K562 (cell line): ENCODE results near the gene OLR1. TPM values are rescaled to one million over a fixed set of nuclear protein-coding genes. Genes with fewer than 3 reads are reported as not detected.

Experiments
- ATAC-seq: fragments of 200-7000 bp; cut with Tn5 transposase; 3 replicates; pipeline ENCODE4 v1.9.1; 2020; ENCODE audit warnings: moderate library complexity
- BruUV-seq: library from RNA; stranded (reverse); fragments of 400-500 nt; replicated peaks from 2 replicates; lab custom pipeline; 2021; lab: Mats Ljungman, UMichigan
- CTCF ChIA-PET: fragments of 300-600 bp; formaldehyde crosslinking; extraction: SDS; loops from one replicate; lab custom pipeline; 2021; ENCODE audit warnings: low intra/inter-chr PET ratio; lab: Yijun Ruan, JAX
- POLR2A ChIA-PET: fragments of 300-600, 350-650 bp; sonication (Branson Sonifier 250); formaldehyde crosslinking; extraction: SDS; loops from one replicate; lab custom pipeline; 2021; ENCODE audit warnings: antibody characterized with exemption, inconsistent platforms; lab: Yijun Ruan, JAX
- DNase-seq, 4 experiments: peaks; one replicate each; pipeline versions ENCODE4 v3.0.0 to v3.0.0-alpha.2; 2011 to 2018; ENCODE audit warnings: low spot score in 3 of 4, mixed read lengths in 3 of 4; ENCODE audit errors: extremely low read depth in 1 of 4
- FAIRE-seq: peaks from 2 replicates; lab custom pipeline; 2011; peaks lifted over from hg19 to GRCh38; lab: Jason Lieb, UNC
- H2AFZ ChIP-seq: 2 replicates; pipeline ENCODE4 v1.6.0; 2011; ENCODE audit warnings: low read depth, low read length, control low read depth, inconsistent platforms
- H3K27ac ChIP-seq: fragments of 200-600 bp; 3 replicates; pipeline ENCODE4 v1.8.0; 2011; ENCODE audit warnings: low read depth, mild to moderate bottlenecking, control low read depth, inconsistent platforms, low read length, moderate library complexity, mixed read lengths; ENCODE audit errors: extremely low read depth
- H3K27me3 ChIP-seq, 2 experiments: fragments of 300-600 bp in 1 of 2; 2 replicates in 1 of 2; 3 replicates in 1 of 2; pipeline versions ENCODE4 v1.6.0 to v1.8.0; 2011; ENCODE audit warnings: inconsistent platforms in 2 of 2, low read length in 2 of 2, mild to moderate bottlenecking in 1 of 2, mixed read lengths in 1 of 2, moderate library complexity in 1 of 2; ENCODE audit not compliant: control insufficient read depth in 2 of 2, insufficient read depth in 2 of 2
- H3K36me3 ChIP-seq: fragments of 300-600 bp; 3 replicates; pipeline ENCODE4 v1.8.0; 2011; ENCODE audit warnings: mild to moderate bottlenecking, low read length, inconsistent platforms; ENCODE audit not compliant: control insufficient read depth, insufficient read depth
- H3K4me1 ChIP-seq, 2 experiments: fragments of 200-600 bp in 1 of 2; replicated peaks in 1 of 2; 2 replicates in 1 of 2; 3 replicates in 1 of 2; pipeline versions ENCODE4 v1.5.1 to v1.8.0; 2011; ENCODE audit warnings: inconsistent platforms in 2 of 2, low read length in 2 of 2, mild to moderate bottlenecking in 1 of 2, mixed read lengths in 1 of 2, moderate library complexity in 1 of 2; ENCODE audit not compliant: control insufficient read depth in 2 of 2, insufficient read depth in 2 of 2
- H3K4me2 ChIP-seq: 2 replicates; pipeline ENCODE4 v1.6.1; 2011; ENCODE audit warnings: low read length, control low read depth, inconsistent platforms, mixed read lengths; ENCODE audit not compliant: insufficient read depth
- H3K4me3 ChIP-seq: fragments of 200-600 bp; sonication (generic), shearing (Covaris generic); 2 replicates; pipeline ENCODE4 v1.5.1; 2016; ENCODE audit warnings: control low read depth, inconsistent platforms
- H3K79me2 ChIP-seq: fragments of 200-600 bp; 3 replicates; pipeline ENCODE4 v1.8.0; 2011; ENCODE audit warnings: low read length, inconsistent platforms; ENCODE audit not compliant: control insufficient read depth, insufficient read depth
- H3K9ac ChIP-seq, 2 experiments: 2 replicates each; pipeline versions ENCODE4 v1.6.0 to v1.6.1; 2011; ENCODE audit warnings: low read depth in 2 of 2, low read length in 2 of 2, control low read depth in 1 of 2, inconsistent platforms in 1 of 2, mild to moderate bottlenecking in 1 of 2, mixed read lengths in 1 of 2; ENCODE audit not compliant: insufficient read depth in 1 of 2
- H3K9me1 ChIP-seq: one replicate; pipeline ENCODE4 v1.6.0; 2011; ENCODE audit warnings: inconsistent platforms, mild to moderate bottlenecking, low read length, moderate library complexity; ENCODE audit not compliant: control insufficient read depth, insufficient read depth
- H3K9me3 ChIP-seq: replicated peaks from 2 replicates; pipeline ENCODE4 v1.5.1; 2011; ENCODE audit warnings: low read depth, low read length, inconsistent platforms; ENCODE audit not compliant: control insufficient read depth, insufficient read depth
- H4K20me1 ChIP-seq: replicated peaks from 2 replicates; pipeline ENCODE4 v1.6.1; 2011; ENCODE audit warnings: low read length, inconsistent platforms, mixed read lengths; ENCODE audit not compliant: control insufficient read depth, insufficient read depth
- BRD9 ChIP-seq: fragments of 450-650 bp; IDR thresholded peaks from 2 replicates; pipeline ENCODE4 v1.6.1; 2018; ENCODE audit warnings: low read depth; ENCODE audit not compliant: partially characterized antibody
- CEBPZ ChIP-seq: fragments of 150-350 bp; IDR thresholded peaks from 2 replicates; pipeline ENCODE4 v1.6.1; 2014; ENCODE audit warnings: low read depth, mild to moderate bottlenecking, low read length, borderline replicate concordance
- CREB5 ChIP-seq: fragments of 250-450 bp; sonication (Bioruptor Pico); IDR thresholded peaks from 2 replicates; pipeline ENCODE4 v1.5.0; 2020; ENCODE audit warnings: mild to moderate bottlenecking
- FOXM1 ChIP-seq, 2 experiments: fragments of 450-650 bp in 1 of 2; sonication (generic) in 1 of 2; formaldehyde crosslinking in 1 of 2; IDR thresholded peaks; 2 replicates each; pipeline versions ENCODE4 v1.6.1 to v1.9.0; 2017 to 2022; ENCODE audit warnings: low read depth in 2 of 2, mild to moderate bottlenecking in 2 of 2, missing genetic modification reagents in 1 of 2, moderate library complexity in 1 of 2
- FOXP4 ChIP-seq: sonication (generic); formaldehyde crosslinking; IDR thresholded peaks from 2 replicates; pipeline ENCODE4 v1.8.0; 2022; ENCODE audit warnings: mild to moderate bottlenecking, missing genetic modification reagents, borderline replicate concordance
- IRF9 ChIP-seq: fragments of 450-650 bp; IDR thresholded peaks from 2 replicates; pipeline ENCODE4 v1.6.1; 2016; ENCODE audit warnings: missing biosample characterization, missing genetic modification characterization
- KAT7 ChIP-seq: sonication (generic); formaldehyde crosslinking; IDR thresholded peaks from 2 replicates; pipeline ENCODE4 v1.8.0; 2022; ENCODE audit warnings: missing genetic modification reagents, mild to moderate bottlenecking, borderline replicate concordance
- NFE2L1 ChIP-seq: fragments of 450-650 bp; IDR thresholded peaks from 2 replicates; pipeline ENCODE4 v1.6.1; 2016; ENCODE audit warnings: missing genetic modification characterization, low read depth, mild to moderate bottlenecking, missing compliant biosample characterization, moderate library complexity, borderline replicate concordance
- SMAD2 ChIP-seq: fragments of 150-350 bp; IDR thresholded peaks from 2 replicates; pipeline ENCODE4 v1.6.1; 2014; ENCODE audit warnings: low read depth, mild to moderate bottlenecking, low read length
- STAT5B ChIP-seq: fragments of 250-450 bp; sonication (Bioruptor Pico); IDR thresholded peaks from 2 replicates; pipeline ENCODE4 v1.8.0; 2021; ENCODE audit warnings: mild to moderate bottlenecking, inconsistent platforms
- TAF15 ChIP-seq: fragments of 200-400 bp; formaldehyde crosslinking; IDR thresholded peaks from 2 replicates; pipeline ENCODE4 v1.6.1; 2017; ENCODE audit warnings: mild to moderate bottlenecking, low read depth, low read length, moderate library complexity
- TBL1XR1 ChIP-seq, 2 experiments: IDR thresholded peaks; 2 replicates each; pipeline ENCODE4 v1.6.1; 2012; ENCODE audit warnings: improper control_type of control experiment in 2 of 2, low read length in 2 of 2, mild to moderate bottlenecking in 1 of 2
- WGBS: fragments of 100-300 bp; shearing (Covaris generic); methylation state at CpG from one replicate; pipeline ENCODE4 v1.1.6; 2016; ENCODE audit warnings: low coverage, mixed read lengths; ENCODE audit not compliant: insufficient coverage; ENCODE audit errors: missing lambda C conversion rate; 5-methylcytosine and 5-hydroxymethylcytosine counted together
- in situ Hi-C: fragments of 300-500 bp; cut with MboI; formaldehyde crosslinking; loops from 4 replicates; pipeline ENCODE4 v1.15.0; 2018; ENCODE audit warnings: inconsistent platforms, mixed read lengths
- intact Hi-C: fragments of 100-400 bp; cut with micrococcal nuclease; formaldehyde crosslinking; loops from 2 replicates; pipeline ENCODE4 v1.14.2; 2022
- polyA plus RNA-seq, 8 experiments: library from polyadenylated mRNA; depleted of rRNA in 4 of 8; stranded (reverse) in 5 of 8; unstranded in 3 of 8; fragments of >200 nt; fragmentation: Nextera tagmentation in 2 of 8; fragmentation: Illumina TruSeq in 1 of 8; extraction: Ambion mirVana in 2 of 8; extraction: Trizol in 1 of 8; gene quantifications; 2 replicates each; pipeline versions ENCODE4 v1.2.1 to v1.2.3, GENCODE V29; 2011 to 2014; ENCODE audit warnings: inconsistent platforms in 1 of 8, missing spikeins in 1 of 8
- total RNA-seq, 7 experiments: library from RNA; depleted of rRNA in 6 of 7; stranded (reverse); fragments of >200 nt in 6 of 7; fragmentation: Illumina TruSeq in 2 of 7; extraction: Trizol in 2 of 7; gene quantifications; 2 replicates each; pipeline versions ENCODE4 v1.2.1 to v1.2.3, GENCODE V29; 2011 to 2021; ENCODE audit warnings: low replicate concordance in 1 of 7

OLR1 gene
- total and polyA plus RNA-seq, 9 of the 15 experiments (the other 6 are each of a cell fraction or from before 2014, with no cell fraction given): not detected

GRCh38 chr12:10179776-10180181 lies 7.8 kb upstream of the OLR1 start:
- no peaks in the 10 kb centered on the region for H3K79me2 ChIP-seq
- 4% methylated on average over 5 of the region's 5 CpGs for WGBS
- no peaks in the 10 kb centered on the region for H3K4me1 ChIP-seq
- no peak for TF ChIP-seq TBL1XR1 (IDR thresholded peaks at IDR 0.05; ENCODE audit: low read length in 2 of 2)
- no peak for TF ChIP-seq CREB5 (CRISPR knock-in tag)
- TF ChIP-seq STAT5B: no peak
- no peak for TF ChIP-seq FOXP4
- TF ChIP-seq CEBPZ: no peak
- TF ChIP-seq BRD9: no peak
- no peak for TF ChIP-seq TAF15
- TF ChIP-seq FOXM1 (IDR thresholded peaks at IDR 0.05; ENCODE audit: low read depth): no peak
- no peak for TF ChIP-seq FOXM1 (CRISPR knock-in tag; IDR thresholded peaks at IDR 0.05; ENCODE audit: low read depth)
- TF ChIP-seq IRF9 (tag): no peak
- no peak for TF ChIP-seq SMAD2
- TF ChIP-seq NFE2L1 (tag): no peak
- no peak for TF ChIP-seq KAT7 (CRISPR knock-in tag)
- BruUV-seq: no TSS peak
- intact Hi-C loops: no loop called here
- POLR2A ChIA-PET: no interaction called here
- no peaks in the 10 kb centered on the region for H4K20me1 ChIP-seq
- H3K9ac ChIP-seq: no peak overlapping the region
- no peak for DNase-seq
- H3K9me1 ChIP-seq: no peaks in the 10 kb centered on the region
- H3K4me3 ChIP-seq: no peak overlapping the region
- no peaks in the 10 kb centered on the region for H3K36me3 ChIP-seq
- no peak overlapping the region for H2AFZ ChIP-seq
- no peak overlapping the region for H3K27ac ChIP-seq
- CTCF ChIA-PET: no interaction called here
- no peak overlapping the region for H3K4me2 ChIP-seq
- H3K27me3 ChIP-seq: peaks cover 8 to 9% of the 10 kb centered on the region in 2 experiments; a peak in 4 of 5 replicates
- no peaks in the 10 kb centered on the region for H3K9me3 ChIP-seq
- no peak for ATAC-seq
- no peak for FAIRE-seq
- in situ Hi-C loops: no loop called here
